Measurements from ENCODE around the gene DYRK1A.

The DYRK1A gene

DNA sequence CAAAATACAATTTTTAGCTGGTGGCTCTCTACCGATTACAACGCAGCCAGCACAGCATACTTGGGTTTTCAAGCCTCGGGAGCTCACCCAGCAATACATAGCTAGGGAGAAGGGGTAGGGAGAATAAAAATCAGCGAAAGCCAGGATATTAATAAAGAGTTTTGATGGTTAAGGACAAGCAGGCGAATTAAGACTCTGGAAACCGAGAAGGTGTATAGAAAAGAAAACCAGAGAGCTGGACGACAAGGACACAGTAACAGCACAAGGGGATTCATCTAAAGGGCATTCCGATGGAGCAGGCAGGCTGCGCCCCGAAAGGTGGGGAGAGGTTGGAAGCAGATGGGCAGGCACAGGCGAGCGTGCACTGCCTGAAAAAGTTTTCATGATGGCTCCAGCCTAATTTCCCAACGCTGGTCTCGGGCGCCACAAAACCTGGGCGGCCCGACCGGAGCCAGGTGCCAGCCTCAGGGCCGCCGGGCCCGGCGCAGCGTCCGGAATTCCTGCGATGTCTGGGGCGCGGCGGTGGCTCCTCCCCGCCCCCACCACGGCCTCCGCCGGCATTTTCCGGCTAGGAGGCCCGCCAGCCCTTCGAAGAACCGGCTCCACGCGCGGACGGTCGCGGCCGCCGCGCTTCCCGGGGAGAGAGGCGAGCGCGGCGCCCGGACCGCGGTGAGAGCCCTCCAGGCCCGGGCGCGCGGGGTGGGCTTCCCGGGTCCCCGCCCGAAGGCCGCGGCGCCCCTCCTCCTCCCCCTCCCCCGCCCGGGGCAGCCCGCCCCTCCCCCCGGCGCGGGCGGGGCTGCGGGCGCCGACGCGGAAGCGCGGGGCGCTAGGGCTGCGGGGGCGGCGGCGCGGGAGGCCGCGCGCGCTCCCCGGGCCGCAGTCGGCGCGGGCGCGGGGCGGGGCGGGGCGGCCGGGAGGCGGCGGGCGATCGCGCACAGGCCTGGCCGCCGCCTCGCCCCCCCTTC is 774 bp upstream of the DYRK1A start:
- peak in 1 of 2 donors; percentile 23 for DNase-seq (ENCODE audit: low read depth in 2 of 2)

DNA sequence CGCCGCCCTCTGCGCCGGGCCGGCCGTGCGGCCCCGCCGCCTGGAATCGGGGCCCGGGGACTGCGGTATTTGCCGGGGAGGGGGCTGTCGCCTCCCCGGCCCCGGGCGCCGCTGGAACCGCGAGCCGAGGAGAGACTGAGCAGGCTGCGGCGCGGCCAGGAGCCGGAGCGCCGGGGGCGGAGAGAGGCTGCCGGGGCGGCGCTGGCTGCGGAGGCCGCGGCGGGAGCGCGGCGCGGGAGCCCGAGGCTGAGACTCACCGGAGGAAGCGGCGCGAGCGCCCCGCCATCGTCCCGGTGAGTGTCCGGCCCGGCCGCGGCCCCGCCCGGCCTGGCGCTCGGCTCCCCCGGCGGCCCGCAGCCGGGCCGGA is 746 bp downstream of the DYRK1A start:
- no peak for DNase-seq (ENCODE audit: low read depth in 2 of 2)

DNA sequence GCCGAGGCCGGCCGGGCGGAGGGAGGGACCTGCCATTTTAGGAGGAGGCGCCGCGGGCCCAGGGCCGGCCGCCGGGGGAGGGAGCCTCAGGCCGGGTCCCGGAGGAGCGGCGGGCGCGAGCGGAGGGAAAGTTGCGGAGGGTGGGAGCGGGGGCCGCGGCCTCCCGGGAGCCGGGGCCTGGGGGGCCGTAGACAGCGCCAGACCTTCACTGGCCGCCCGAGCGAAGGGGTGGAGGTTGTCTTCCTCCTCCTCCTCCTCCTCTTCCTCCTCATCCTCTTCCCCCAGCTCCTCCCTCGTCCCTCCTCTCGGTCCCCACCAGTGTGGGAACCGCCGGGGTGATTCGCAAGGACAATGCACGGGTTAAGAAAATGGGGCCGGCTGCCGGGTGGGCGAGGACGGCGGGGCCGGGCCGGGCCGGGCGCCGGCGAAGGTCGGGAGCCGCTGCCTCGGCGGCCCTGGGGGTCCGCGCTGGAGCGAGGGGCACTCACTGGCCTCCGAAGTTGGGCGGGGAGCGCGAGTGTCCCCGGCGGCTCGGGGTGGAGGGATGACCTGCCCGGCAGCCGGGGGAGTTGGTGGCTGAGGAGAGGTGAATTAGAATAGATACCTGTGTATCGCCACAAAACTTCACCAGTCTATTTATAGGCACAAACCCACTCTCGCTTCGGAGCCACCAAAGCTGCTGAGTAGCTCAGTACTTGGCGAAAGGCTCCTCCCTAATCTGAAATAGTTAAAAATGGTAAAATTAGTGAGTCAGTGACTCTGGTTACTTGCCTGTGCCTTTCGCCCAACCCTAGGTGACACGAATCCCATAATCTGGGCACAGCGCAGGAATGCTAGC is 1.3 kb downstream of the DYRK1A start:
- DNase-seq (ENCODE audit: low read depth in 2 of 2) = peak in 1 of 2 donors; percentile 11

DNA sequence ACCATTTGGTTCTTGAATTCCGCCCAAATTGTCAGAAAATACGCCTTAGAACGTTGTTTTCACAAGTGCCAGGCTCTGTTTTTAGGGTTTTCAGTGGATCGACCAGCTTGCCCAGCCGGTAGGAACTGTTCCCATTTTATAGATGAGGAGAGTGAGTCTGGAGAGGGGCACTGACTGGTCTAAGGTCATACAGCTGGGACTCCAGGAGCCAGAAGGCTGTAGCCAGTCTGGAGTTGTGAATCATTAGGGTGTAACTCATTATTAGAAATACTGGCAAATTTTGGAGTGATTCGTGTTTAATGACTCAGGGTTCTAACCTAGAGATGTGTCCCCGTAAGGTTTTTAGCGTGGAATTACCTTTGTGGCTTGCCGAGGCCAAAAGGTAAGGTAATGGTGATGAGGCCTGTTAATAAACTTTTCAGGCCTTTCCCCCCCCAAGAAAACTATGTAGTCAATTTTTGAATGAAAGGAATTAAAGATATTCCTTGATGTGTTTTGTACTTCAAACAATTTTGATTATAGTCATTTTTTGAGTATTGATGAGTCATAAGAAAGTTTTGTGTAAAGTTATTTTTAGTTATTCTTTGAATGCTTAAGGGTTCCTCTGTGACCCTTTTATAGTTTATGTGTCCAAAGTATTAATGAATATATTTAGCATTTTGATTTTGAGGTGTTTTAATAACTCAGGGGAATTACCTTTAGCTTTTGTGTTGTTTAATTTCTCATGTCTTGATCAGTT is 2.1 kb downstream of the DYRK1A start:
- no peak for DNase-seq (ENCODE audit: low read depth in 2 of 2)

DNA sequence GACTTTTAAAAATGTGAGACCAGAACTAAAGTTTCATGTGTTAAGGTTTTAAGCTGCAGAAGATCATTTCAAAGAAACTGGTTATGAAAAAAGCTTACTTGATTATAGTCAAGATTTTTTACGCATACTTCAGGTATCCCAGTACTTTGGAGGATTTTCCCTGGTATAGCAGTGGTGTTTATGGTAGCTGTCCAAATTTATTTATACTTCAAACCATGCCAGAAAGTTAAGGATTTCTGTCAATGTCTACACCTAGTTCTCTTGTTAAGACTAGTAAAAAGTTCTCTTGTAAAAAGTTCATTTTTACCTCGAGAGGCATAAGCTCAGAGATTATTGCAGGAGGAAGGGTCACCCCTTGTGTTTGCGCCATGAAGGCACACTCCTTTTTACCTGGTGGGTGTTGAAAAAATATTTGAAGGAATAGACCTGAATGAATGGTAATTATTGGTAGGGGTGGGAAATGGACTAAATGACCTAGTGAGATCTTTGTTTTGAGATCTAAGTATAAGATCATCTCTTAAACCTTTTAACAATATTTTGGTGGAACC is 2.8 kb downstream of the DYRK1A start:
- no peak for DNase-seq (ENCODE audit: low read depth in 2 of 2)

DNA sequence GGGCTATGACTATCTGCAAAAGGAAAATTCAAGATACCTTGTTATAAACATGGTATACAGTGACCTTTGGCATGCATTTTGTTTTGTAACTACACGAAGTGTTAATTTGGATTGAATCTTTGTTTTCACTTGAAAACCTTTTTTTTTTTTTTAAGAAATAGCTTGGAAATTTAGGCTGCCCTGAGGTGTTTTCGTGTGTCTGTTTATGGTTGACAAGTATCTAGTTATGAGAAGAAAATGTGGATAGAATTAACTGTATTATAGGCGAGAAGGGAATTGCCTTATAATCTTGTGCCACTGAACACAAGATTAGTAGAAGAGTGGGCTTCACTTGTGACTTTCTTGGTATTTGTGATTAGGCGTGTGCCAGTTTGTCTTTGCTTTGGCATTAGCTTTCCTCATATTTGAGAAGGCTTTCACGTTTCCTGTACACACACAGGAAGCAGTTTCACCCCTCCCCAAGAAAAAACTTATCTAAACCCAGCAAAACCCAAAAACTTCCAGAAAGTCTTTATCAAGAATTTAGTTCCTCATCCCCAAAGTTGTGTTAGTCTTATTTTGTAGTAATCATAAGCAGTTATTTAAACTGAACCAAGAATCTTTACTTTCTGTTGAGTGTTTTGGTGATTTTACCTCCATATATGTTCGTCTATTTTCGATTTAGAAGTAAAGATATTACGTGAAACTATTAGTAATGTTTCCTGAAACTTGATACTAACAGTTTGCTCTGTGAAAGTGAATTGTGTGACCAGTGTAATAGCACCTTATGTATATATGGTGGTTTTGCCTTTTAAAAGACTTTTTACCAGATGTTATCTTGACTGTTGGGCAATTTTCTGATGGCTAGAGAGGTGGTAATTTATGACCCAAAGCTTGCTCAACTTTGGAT is 3.8 kb downstream of the DYRK1A start:
- DNase-seq (ENCODE audit: low read depth in 2 of 2) = no peak

DNA sequence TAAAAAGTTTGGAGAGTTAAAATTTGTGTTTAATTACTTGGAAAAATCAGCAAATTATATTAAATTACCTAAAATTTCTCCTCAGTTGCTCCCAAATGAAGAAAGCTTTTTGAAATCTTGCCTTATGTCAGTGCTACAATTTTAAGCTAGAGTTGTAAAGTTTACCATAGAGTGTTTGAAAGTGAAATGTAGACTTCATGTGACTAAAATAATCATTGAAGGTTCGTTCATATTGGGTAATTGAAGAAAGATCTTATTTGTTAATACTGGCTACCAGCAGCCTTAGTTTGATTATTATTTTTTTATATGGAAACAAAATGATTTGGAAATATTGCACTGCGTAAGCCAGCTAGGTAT is 4.4 kb downstream of the DYRK1A start:
- DNase-seq (ENCODE audit: low read depth in 2 of 2) = no peak

DNA sequence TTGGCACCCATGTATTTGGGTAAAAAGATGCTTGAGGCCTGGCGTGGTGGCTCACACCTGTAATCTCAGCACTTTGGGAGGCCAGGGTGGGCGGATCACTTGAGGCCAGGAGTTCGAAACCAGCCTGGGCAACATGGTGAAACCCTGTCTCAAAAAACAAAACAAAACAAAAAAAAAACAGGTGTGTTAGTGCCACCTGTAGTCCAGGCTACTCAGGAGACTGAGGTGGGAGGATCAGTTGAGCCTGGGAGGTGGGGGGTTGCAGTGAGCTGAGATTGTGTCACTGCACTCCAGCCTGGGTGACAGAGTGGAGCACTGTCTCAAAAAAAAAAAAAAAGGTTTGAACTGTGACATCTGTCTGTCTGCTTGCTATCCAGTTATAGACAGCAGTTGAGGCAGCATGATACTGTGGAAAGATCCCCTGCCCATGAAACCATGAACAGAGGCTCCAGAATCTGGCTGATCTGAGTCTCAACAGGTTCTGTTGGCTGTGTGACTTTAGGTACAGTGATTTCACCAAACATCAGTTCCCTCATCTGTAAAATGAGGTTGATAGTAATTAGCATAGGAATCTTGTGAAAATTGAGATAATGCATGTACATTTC is 5.7 kb downstream of the DYRK1A start:
- no peak for DNase-seq (ENCODE audit: low read depth in 2 of 2)

DNA sequence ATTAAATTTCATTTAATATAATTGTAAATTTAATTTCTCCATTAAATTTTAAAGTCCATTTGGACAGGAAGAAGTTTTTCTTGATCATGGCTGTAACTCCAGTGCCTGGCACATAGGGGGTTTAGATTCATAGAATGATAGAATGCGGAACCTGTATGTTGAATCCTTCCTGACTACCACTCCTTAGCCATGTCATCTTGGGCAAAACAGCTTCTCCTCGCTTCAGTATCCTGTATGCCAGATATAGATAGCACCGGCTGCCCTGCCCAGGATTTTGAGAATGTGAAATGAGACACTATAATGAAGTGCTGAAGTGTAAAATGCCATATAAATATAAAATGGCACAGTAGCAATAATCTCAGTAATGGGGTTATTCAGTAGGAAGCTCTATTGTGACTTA is 6.4 kb downstream of the DYRK1A start:
- no peak for DNase-seq (ENCODE audit: low read depth in 2 of 2)

DNA sequence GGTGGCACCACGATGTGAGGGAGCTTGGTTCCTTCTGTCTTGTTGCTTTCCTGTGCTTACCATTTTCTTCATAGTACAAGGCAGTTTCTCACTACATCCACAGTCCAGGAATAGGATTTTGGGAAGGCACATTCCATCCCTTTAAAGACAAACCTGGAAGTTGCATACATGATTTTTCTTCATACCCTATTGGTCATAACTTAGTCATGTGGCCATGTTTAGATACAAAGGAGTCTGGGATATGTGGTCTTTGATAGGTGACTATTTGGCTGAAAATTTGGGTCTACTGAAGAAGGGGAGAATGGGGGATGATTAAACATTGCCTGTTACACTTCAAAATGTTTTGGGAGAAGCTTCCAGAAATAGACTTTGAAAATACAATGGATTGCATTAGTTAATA is 7.0 kb downstream of the DYRK1A start:
- no peak for DNase-seq (ENCODE audit: low read depth in 2 of 2)

DNA sequence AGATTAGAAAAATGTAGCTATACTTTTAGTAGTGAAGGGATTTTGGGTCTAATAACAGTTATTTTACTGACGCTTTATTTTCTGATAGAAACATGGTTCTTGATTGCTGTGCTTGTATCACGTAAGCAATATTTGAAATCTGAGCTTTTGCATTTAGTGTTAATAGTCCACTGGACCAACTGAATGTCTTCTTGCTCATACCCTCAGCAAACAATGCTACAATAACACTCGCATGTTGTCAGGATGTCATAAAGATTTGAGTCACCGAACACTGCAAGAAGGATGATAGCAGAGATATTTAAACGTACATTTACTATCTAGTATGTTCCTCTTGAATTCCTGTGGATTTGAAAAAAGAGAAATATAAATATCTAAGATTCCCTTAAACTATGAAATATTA is 7.5 kb downstream of the DYRK1A start:
- no peak for DNase-seq (ENCODE audit: low read depth in 2 of 2)

DNA sequence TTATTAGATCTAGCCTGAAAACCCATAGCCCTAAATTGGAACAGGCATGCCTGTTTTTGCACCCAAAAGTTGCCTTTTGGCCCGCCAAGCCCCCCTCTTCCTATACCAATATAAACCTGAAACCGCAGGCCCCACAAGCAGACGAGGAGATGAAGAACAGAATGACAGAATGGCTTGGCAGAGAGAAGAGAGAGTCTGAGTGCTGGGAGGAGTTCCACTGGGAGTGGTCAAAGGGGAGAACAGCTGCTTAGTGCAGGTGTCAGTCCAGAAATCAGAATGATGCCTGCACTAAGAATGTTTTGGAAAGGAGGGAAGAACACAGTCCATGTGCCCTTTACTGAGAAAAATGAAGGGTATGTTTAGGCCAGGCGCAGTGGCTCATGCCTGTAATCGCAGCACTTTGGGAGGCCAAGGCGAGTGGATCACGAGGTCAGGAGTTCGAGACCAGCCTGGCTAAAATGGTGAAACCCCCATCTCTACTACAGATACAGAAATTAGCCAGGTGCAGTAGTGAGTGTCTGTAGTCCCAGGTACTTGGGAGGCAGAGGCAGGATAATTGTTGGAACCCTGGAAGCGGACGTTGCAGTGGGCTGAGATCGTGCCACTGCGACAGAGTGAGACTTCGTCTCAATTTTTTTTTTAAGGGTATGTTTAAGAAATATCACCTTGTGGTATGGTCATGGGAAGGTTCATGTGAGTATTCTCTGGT is 9.4 kb downstream of the DYRK1A start:
- DNase-seq (ENCODE audit: low read depth in 2 of 2) = no peak

DNA sequence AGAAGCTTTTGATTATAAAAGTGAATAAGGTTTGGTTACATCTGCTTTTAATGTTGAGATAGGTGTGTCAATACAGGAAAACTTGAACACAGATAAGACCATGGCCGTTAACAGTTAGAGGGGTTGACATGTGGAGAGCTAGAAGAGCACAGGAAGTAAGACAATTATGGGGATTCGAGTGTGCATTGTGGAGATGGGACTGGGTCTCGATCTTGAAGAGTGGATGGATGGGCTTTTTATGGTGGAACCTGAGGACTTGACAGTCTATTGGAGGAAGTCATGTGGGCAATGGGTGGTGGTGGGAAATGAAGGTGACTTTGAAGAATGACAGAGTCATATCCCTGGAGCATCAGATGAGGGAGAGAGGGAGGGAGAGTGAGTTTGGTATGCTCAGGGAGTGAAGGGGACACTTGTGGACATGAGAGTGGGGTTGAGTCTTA is 12.1 kb downstream of the DYRK1A start:
- no peak for DNase-seq (ENCODE audit: low read depth in 2 of 2)

DNA sequence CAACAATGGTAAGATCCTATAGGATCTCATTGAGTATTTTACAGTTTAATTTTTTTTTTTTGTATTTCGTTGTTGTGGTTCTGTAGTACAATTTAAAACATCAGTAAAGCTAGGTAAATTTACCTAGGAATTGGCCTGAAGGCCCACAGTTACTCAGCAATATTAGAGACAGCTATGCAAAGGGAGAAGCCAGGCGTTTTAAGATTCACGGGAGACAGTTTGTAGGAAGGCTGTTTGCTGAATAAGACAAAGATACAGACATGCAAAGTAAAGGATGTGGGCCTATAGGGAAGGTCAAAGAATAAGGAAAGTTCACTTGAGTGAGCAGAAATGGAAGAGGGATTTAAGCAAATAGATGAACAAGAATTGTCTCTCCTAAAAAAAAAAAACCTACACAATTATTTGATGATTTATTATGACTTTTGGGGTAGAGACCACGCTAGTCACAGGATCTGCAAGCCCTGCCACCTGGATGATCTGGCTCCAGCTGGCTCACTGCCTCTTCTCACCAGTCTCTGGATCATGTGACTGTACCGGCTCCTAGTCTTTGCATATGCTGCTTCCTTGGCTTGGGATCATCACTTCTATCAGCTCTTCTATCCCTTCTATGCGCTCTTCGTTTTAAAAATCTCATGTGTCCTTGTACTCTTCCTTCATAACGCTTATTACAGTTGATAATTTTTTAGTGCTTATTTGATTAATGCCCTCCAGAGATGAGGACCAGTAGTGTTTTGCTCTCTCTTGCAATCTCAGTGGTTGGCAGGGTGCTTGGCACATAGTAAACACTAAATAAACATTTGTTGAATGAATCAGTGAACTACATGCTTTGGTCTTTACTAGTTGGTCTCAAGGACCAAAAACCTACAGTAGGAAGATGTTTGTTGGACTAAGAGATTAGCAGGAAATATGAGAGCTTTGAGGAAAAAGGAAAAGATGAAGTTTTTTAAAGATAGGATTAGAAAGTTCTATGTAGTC is 14.1 kb downstream of the DYRK1A start:
- no peak for DNase-seq (ENCODE audit: low read depth in 2 of 2)

DNA sequence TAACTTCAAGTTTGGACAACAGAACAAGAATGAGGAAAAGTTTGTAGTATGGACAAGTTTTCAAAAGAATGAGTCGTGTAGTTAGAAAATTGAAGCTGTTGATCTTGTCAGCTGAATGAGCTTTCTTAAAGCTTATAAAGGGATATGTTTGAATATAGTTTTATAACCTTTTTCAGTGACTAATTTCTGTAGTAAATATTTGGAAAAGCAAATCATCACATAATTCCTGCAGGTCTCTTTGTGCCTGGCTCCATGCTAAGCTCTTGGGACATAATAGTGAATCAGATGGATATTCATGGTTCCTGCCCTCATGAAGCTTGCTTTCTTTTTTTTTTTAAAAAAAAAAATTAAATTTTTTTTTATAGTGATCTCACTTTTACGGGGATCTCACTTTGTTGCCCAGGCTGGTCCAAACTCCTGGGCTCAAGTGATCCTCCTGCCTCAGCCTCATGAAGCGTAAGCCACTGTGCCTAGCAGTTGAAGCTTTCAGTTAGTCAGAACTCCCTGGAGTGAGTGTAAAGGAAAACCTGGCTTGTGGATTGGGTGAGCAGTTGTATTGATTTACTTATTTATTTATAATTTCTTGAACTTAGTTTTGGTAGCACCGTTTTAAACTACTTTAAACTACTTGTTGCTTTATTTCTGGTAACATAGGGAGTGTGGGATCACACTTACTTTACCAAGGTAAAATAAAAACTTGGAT is 15.5 kb downstream of the DYRK1A start:
- DNase-seq (ENCODE audit: low read depth in 2 of 2) = no peak

DNA sequence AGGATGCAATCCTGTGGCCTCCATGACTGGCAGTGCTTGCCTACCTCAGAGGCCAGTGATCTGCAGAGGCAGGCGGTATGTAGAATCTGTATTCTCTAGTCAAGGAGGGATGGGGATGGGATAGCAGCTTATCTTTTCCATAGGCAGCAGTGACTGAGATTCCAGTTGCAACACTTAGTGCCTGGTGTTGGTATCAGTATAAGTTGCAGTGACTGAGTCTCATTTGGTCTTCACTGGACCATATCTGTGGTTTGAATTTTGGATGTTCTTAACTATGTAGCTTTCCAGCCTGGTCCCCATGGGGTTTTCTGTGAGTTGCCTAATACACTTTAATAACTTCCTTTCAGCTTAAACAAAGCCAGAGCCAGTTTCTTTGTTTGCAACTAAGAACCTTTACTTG is 16.5 kb downstream of the DYRK1A start:
- no peak for DNase-seq (ENCODE audit: low read depth in 2 of 2)

DNA sequence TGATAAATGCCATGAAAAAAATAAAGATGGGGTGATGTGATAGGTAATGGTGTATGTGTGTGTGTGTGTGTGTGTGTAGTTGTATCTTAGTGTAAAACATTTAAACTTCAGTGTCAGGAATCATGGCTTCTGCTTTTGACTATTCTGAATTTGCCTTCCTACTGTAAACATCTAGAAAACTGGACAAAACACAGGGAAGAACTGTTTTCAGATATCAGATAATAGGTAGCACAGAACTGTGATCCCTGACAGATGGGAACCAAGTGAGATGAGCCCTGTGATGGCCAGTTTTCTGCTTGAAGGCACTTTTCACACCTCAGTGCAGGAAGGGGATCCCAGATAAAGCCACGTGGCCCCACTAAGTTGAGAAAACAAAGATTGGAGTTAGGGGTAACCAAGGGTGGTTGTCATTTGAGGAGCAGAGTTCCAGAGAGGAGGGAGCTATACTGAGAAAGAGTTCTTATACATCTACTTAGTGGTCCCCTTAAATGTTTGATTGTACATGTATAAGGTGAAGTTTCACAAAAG is 17.3 kb downstream of the DYRK1A start:
- DNase-seq (ENCODE audit: low read depth in 2 of 2) = no peak

DNA sequence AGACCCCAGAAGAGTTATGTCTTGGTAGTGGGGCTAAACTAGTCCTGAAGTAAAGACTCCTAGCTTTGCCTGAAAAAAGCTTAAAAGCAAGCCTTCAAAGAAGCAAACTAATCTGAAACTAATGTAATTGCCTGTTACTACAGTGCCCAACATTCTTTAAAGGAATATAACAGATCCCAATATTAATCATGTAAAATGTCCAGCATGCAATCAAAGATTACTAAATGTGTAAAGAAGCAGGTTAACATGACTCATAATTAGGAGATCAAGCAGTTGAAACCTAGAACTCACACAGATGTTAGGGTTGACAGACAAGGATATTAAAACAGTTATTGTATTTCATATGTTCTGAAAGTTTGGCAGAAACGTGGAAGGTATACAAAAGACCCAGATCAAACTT is 17.8 kb downstream of the DYRK1A start:
- DNase-seq (ENCODE audit: low read depth in 2 of 2) = no peak

Measured in stimulated activated CD8-positive, alpha-beta memory T cell treated with anti-CD3 and anti-CD28 coated beads, Interleukin-15, amount 100 ng/mL, for 4 hours (primary cell).